Cortex of kidney (tissue), 1 donor: ENCODE data around the gene NUDT4.
"Not testable (repeated sequence)": the region's sequence is repeated elsewhere in the genome, so short reads cannot be mapped to it uniquely, and the experiment has no call there.

Experiments
- DNase-seq: peaks from one replicate; lab custom pipeline; 2025; lab: John Stamatoyannopoulos, UW

Gene NUDT4

DNA sequence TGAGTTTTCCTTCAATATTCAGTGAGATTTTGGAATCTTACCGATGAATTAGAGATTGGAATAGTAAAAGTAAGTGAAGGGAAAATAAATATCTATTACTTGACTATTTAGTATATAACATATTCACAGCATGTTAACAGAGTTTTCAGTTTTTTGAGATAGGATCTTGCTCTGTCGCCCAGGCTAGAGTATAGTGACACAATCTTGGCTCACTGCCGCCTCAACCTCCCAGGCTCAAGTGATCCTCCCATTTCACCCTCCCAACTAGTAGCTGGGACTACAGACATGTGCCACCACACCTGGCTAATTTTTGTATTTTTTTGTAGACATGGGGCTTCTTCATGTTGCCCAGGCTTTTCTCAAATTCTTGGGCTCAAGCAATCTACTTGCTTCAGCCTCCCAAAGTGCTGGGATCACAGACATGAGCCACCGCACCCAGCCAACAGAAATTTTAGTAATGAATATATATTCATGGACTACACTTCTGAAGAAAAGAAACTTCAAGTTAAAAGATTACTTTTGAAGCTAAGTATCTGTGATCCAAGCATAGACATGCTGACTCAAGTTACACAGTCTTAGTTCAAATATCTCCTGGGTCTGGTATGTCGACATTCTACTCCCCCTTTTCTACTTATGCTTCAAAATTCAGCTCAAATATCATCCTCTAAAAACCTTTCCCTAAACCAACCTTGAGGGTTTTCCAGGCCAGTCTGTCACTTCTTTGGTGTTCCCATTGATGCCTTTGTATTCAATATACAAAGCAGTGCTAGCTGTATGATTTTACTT, 50.2 kb downstream of the NUDT4 start:
- DNase-seq = no peak

DNA sequence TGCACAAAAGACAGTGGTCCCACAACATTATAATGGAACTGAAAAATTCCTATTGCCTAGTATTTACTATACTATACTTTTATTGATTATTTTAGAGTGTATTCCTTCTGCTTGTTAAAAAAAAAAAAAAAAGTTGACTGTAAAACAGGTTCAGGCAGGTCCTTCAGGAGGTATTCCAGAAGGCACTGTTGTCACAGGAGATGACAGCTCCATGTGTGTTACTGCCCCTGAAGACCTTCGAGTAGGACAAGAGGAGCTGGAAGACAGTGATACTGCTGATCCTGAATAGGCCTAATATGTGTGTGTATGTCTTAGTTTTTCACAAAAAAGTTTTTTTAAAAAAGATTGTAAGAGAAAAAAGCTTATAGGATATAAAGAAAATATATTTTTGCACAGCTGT, 51.7 kb downstream of the NUDT4 start:
- DNase-seq = no peak

DNA sequence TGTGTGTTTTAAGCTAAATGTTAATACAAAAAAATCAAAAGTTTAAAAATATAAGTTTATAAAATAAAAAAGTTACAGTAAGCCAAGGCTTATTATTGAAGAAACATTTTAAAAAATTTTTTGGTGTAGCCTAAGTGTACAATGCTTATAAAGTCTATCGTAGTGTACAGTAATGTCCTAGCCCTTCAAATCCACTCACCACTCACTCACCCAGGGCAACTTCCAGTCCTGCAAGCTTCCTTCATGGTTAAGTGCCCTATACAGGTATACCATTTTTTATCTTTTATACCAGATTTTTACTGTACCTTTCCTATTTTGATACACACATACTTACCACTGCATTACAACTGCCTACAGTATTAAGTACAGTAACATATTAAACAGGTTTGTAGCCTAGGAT, 52.1 kb downstream of the NUDT4 start:
- no peak for DNase-seq

DNA sequence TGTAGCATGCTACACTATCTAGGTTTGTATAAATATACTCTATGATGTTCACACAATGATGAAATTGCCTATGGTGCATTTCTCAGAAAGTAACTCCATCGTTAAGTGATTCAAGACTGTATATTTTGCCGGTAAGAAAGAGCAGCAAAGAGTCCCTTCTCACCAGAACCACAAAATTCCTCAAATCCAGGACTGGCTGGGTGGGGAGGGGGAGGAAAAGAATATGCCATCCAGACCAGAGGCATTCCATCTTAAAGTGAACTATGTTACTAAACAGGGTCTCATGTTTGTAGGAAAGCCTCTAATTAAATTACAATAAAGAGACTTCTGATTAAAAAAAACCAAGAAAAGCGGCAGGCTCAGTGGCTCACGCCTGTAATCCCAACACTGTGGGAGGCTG, 52.6 kb downstream of the NUDT4 start:
- no peak for DNase-seq

DNA sequence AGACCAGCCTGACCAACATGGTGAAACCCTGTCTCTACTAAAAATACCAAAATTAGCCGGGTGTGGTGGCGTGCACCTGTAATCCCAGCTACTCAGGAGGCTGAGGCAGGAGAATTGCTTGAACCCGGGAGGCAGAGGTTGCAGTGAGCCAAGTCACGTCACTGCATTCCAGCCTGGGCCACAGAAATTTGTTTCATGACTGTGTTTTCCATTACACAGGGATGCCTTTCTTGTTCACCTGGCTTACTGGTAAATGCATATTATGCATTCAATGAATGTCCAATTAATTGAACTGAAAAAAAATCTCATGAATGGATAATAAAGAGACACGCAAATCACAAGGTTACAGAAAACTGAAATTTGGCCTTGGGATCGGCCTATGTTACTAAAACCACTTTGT, 54.3 kb downstream of the NUDT4 start:
- DNase-seq = not testable (repeated sequence)

DNA sequence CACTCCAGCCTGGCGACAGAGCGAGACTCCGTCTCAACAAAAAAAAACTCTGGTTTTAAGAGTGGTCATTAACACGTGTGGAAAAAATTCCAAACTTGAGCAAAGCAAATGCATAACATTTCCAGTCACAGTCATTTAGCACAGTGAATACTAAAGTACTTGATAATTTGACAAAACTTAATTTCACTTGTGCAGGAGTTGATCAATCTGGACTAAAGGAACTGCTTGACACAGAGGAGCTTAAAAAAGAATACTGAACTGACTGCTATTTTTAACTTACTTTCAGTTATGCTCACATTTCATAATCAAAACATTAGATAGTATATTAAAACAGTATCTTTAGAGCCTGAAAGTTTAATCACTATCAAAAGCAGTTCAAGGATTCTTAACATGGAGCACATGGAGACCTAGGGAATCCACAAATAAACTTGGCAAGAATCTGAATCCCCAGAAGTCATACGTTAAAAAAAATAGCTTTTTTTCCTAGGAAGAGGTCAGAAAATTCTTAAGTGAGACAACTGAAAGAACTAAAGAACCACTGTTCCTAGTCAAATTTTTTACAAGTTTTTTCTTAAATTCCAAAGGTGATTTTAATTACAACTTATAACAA, 56.6 kb downstream of the NUDT4 start:
- DNase-seq = no peak

DNA sequence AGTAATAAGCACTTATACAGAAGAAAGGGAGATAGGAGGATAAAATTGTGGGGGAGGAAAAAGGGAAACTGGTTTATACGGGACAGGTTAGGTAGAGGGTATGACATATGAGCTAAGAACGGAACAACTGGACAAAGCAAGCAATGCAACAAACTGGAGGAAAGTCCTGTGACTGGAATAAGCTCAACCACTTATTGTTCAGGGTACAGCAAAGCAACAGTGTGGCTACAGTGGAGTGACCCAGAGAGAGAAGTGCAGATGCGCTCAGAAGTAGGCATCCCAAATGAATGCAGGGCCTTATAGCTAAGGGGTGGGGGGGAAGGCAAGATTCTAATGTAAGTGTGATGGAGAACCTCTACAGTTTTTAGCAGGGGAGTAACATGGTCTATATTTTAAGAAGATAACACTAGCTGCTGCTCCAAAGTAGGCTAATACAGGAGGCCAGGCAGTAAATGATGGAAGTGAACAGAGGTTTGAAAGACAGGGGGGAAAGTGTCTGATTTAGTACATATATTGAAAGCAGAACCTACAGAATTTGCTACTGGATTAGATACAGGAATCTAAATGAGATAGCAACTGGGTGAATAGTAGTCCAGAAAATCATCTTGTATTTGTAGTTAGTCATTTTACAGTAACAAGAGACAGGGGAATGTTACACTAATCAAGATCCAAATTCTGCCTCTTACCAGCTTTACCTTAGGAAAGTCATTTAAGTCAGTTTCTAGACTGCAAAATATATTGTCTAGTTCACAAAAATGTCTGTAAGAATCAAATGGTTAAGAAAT, 60.7 kb downstream of the NUDT4 start:
- no peak for DNase-seq

DNA sequence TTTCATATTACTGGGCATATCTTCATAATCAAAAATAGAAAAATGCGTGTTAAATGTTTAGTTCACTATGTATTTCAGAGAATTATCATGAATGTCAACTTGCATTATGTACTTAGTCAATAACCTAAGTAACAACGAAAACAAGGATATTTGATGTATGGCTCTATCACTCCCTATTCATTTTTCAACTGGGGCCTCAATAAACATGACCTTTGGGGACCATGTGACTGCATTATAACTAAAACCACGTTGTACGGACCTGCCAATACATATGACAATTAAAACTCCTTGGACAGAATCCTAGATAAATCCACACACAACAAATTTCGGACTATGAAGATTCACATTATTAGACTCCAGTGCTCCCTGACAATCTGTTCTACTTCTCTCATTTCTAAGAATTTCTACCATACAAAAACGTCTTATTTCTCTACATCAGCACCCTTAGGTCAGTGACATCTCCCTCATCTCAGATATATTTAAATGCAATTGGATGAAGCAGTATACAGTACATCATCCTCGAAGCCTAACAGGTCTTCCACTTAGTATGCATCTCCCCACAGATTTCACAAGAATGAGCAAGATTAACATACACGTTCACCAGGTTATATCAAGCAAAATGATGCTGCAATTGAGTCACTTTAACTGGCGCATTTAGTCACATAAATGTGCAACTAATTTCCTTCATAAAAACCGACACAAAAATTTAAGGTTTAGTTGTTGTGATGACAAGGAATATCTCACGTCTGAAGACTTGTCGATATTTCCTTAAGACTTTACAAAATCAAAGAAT, 62.5 kb downstream of the NUDT4 start:
- no peak for DNase-seq

DNA sequence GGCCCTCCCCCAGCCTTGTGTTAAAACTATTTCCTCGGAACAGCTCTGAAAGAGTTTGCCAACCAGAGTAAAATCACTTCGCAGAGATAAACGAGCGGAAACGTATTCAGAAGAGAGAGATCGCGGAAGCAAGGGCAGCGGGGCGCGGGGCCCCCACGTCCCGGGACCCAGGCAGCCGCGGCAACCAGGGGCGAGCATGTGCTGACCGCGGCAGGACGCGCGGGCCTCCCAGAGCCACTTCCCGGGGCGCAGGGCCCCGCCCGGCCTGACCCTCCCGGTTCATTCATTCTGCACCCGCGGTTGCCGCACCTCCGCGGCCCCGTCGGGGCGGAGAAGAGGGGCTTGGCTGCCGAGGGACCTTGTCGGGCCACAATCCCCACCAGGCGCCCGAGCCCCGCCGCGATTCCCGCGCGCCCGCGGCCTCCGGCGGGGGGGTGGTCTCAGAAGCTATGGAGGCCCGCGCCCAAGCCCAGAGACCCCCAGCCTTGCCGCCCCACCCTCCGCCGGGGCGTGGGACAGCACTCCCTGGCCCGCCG, 63.4 kb downstream of the NUDT4 start:
- no peak for DNase-seq

DNA sequence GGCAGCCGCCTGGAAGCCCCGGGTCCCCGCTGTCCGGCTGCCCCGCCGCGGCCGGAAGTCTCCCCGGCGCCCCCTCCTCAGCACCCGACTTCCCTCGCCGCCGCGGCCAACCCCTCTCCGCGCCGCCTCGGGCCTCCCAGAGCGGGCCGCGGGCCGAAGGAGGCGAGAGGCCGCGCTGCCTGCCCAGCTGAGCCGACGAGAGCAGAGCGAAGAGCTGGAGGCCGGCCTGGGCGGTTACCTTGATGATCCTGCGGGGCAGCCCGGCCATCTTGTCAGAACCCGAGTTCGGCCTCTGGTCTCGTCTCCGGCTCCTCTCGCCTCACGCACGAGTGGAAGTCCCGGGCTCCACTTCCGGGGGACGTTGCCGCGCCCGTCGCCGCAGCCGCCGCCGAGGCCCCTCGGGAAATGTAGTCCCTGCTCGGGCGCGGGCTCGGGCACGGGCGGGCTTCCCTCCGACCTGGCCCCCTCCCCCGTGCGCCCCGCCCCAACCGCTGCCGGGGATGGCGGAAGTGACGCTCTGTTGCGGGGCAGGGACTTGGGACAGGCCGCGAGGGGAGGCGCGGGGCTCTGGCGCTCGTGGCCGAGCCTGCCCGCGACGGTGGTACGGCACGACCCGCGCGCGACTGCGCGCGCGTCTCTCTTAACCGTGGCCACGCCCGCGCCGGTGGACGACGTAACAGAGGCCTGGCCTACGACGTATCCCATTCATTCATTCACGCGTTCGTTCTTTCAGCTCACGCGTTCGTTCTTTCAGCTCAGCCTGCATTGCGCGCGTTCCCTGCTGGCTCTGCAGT, 64.1 kb downstream of the NUDT4 start, which contains the start of gene UBE2N:
TSS of gene UBE2N (minus strand) at position 331 of the 794 bp plus-strand sequence. CDS start at position 268, 63 bp downstream.
- DNase-seq = peak; percentile 97

DNA sequence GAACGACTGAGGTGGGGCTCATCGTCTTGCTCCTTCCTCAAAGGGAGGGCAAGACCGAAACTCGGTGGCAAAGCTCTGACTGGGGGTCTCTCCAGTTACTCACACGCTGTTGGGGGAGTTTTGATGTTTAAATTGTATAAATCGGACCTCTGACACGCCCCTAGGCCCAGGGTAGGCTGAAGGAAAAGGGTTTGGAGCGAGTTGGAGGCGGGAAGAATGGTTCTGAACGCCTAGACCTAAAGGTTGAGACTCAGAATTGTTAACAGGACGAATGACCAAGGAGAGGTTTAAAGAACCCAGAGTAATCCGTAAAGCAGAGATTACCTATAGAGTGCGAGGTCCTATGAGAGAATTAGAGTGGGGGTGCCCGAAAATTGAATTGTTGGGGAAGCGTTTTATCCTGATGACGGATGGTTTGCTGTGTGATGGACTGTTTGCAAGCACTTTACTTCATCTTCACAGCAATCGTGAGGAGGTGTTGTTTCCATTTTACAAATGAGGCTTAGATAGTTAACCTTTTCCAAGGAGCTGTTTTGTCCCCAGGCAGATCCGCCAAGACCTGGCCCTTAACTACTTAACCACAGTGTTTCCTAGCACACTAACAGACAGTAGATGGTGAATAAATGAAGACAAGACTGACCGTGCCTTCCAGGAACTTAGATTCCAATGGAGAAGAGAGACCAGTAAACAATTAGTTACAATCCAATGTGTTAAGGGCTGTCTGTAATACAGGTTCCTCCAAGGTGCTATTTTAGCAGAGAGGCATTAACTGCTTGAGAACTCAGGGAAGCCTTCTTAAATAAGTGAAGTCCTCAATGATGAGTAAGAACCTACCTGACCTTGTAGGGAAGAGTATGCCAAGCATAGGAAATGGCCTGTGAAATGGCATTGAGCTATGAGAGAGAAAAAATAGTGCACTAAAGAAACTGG, 65.0 kb downstream of the NUDT4 start:
- no peak for DNase-seq

DNA sequence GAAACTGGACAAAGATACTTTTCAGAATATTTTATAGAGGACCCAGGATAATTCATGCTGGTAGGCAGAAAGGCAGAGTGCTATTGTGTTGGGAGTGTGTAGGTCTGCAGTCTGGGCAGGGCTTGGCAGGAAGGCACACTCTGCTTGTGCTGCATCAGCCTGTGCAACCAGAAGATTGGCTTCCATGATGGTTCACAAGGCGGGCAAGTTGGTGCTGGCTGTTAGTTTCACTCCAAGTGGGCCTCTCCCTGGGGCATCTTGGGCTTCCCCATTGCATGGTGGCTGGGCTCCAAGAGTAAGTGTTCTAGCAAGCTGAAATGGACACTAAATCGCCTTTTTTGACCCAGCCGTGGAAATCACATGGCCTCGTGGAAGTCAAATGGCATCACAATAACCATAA, 65.9 kb downstream of the NUDT4 start:
- DNase-seq = no peak

DNA sequence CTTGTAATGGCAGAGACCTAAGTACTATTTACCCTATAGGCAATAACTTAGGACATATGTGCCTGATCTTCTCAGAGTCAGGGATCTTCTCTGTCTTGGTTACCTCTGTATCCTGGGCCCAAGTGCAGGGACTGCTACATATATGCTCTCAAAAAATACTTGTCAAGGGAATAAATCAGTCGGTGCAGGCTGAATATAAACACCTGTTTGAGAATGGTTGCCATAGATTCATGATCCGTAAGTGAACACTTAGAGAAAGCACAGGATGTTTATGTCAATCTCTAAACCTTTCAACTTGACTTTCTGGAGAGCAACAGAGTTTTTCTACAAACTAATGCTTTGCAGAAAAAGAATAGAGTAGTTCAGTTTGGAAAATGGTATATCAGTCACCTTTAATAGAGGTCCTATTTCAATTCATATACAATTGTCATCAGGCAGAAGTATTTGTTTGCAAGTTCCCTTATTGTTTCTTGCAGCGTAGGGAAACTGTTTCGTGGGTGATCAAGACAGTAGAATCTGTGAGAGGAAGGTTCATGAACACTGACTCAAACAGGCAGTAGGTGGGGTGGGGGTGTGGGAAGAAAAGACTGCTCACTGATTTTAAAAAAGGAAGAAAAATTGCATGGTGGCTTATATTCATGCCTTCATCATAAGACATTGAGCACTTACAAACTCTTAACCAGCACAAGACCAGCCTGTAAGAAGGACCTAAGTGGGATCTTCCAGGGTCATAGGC, 70.0 kb downstream of the NUDT4 start:
- DNase-seq = no peak

DNA sequence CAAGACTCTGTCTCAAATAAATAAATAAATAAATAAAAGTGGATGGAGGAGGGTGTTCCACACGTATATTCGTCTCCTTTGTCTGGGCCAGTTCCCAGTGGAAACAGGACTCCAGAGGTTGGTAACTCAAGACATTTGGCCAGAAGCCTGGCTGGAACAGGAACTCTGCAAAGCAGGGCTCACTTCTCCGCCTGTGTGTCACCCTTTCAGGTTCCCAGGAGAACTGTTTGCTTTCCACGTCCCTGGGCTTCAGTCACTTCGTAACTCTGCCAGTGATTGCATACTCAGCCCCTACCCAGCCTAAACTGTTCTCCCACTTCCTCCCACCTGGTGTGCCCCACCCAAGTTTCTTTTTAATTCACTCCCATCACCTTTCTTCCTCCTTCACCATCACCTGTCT, 71.1 kb downstream of the NUDT4 start:
- no peak for DNase-seq

DNA sequence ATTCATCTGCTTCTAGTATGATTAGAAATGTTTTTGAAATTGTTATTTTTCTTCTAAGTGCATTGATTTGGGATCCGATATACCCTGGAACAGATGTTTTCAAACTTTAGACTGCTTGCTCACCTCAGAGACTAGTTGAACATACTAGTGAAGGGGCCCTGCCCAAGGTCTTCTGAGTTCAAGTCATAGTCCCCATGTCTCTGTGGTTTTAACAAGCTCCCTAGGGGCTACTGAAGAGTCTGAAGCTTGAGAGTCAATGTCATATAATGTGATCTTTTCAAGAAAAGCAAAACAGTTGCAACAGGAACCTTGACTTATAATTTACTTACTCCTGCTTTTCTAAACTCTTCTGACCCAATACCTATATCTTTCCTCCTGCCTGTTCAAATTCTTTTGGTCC, 71.6 kb downstream of the NUDT4 start:
- DNase-seq = no peak

DNA sequence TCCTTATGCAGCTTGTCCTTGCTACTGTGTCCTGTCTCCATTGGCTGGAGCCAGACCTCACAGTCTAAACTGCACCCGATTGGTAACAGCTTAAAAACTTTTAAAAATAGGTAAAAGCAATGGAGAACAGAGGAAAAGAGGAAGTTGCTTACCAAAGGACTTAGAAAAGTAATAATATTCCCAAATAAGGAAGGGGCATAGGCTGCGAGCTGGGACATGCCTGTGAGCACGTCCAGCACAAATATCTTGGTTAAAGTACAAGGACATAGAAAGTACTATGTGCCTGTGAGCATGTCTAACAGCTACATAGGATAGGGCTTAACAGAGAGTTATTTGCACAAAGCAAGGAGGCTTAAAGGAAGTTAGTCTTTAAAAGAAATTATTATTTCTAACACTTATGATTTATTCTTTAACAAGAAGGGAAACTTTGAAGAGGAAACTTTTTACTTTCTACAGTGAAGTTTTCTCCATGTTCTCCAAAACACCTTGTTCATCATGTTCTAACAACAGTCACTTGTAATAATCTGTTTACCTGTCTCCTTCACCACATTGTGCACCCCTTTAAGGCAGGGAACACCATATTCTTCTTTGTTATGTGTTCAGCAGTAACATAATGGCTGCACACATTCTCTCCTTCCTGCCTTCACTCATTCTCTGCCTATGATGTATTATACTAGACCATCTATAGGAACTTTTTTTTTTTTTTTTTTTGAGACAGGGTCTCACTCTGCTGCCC, 73.9 kb downstream of the NUDT4 start:
- DNase-seq = no peak

DNA sequence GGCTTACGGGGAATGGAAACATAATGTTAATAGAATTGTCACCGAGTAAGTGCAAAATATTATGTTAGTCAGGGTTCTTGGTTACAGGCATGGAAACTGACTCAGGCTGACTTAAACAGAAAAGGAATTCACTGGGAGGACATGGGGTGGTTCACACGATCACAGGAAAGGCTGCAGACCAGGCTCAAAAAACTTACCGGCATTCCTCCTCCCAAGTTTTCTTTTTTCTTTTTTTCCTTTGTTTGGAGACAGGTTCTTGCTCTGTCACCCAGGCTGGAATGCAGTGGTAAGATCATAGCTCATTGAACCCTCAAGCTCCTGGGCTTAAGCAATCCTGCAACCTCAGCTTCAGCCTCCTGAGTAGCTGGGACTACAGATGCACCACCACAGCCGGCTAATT, 75.9 kb downstream of the NUDT4 start:
- no peak for DNase-seq

DNA sequence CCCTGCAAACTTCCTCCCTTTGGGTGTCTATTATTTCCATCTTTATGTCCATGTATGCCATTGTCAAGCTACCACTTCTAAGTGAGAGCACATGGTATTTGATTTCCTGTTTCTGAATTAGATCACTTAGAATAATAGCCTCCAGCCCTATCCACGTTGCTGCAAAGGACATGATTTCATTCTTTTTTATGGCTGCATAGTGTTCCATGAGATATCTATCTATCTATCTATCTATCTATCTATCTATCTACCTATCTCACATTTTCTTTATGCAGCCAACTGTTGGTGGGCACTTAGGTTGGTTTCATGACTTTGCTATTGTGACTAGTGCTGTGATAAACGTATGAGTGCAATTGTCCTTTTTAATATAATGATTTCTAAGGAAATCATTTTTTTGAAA, 78.4 kb downstream of the NUDT4 start:
- DNase-seq = no peak
